SU-DHL-6 (cell line): ENCODE data around the gene CGAS.

ENCODE experiments used
- H2AFZ ChIP-seq: fragments of 200-600 bp; sonication (generic); 2 replicates; pipeline ENCODE4 v1.6.1; 2014; ENCODE audit warnings: low read depth, mild to moderate bottlenecking, moderate library complexity, mixed read lengths, antibody characterized with exemption, low read length; ENCODE audit not compliant: severe bottlenecking
- H3F3A ChIP-seq: fragments of 200-600 bp; shearing (Covaris generic); 2 replicates; pipeline ENCODE4 v1.6.0; 2016; ENCODE audit warnings: antibody characterized with exemption, mild to moderate bottlenecking; ENCODE audit not compliant: insufficient read depth
- H3K27ac ChIP-seq: fragments of 200-600 bp; sonication (generic); 2 replicates; pipeline ENCODE4 v1.5.1; 2016; ENCODE audit warnings: low read depth, mild to moderate bottlenecking, low read length, moderate library complexity, mixed read lengths
- H3K27me3 ChIP-seq: fragments of 200-600 bp; sonication (generic), shearing (Covaris generic); 2 replicates; pipeline ENCODE4 v1.6.0; 2014; ENCODE audit warnings: mild to moderate bottlenecking, low read length
- H3K36me3 ChIP-seq: fragments of 200-600 bp; sonication (generic); 2 replicates; pipeline ENCODE4 v1.6.1; 2014; ENCODE audit warnings: mild to moderate bottlenecking, low read length, mixed read lengths
- H3K4me2 ChIP-seq: fragments of 300-600, 200-600 bp; shearing (Covaris generic), sonication (generic); 2 replicates; pipeline ENCODE4 v1.6.0; 2014; ENCODE audit warnings: low read length, low read depth, mild to moderate bottlenecking; ENCODE audit not compliant: poor library complexity, severe bottlenecking
- H3K4me3 ChIP-seq: fragments of 200-600 bp; sonication (generic); 2 replicates; pipeline ENCODE4 v1.5.1; 2014; ENCODE audit warnings: antibody characterized with exemption, low read length, mild to moderate bottlenecking, mixed read lengths; ENCODE audit not compliant: insufficient read depth, poor library complexity, severe bottlenecking
- H3K79me2 ChIP-seq: fragments of 200-600 bp; sonication (generic); 2 replicates; pipeline ENCODE4 v1.6.1; 2014; ENCODE audit warnings: mild to moderate bottlenecking, low read length, moderate library complexity; ENCODE audit not compliant: insufficient read depth
- H3K9ac ChIP-seq: fragments of 200-600 bp; sonication (generic); 2 replicates; pipeline ENCODE4 v1.7.0; 2014; ENCODE audit warnings: mild to moderate bottlenecking, low read length
- H3K9me2 ChIP-seq: fragments of 200-600 bp; sonication (generic); replicated peaks from 2 replicates; pipeline ENCODE4 v1.6.1; 2014; ENCODE audit warnings: low read length; ENCODE audit not compliant: insufficient read depth
- H3K9me3 ChIP-seq: fragments of 200-600 bp; sonication (generic); 2 replicates; pipeline ENCODE4 v1.6.1; 2014; ENCODE audit warnings: low read length, mixed read lengths; ENCODE audit not compliant: insufficient read depth
- H4K20me1 ChIP-seq: fragments of 200-600 bp; sonication (generic); 2 replicates; pipeline ENCODE4 v1.6.1; 2014; ENCODE audit warnings: low read depth, mild to moderate bottlenecking, antibody characterized with exemption, low read length, moderate library complexity, mixed read lengths
- EZH2phosphoT487 ChIP-seq: fragments of 200-600 bp; sonication (generic), shearing (Covaris generic); conservative IDR thresholded peaks from 2 replicates; pipeline ENCODE4 v1.6.1; 2018; ENCODE audit warnings: mild to moderate bottlenecking, antibody characterized with exemption, low read length, moderate library complexity, mixed read lengths
- TF ChIP-seq, protein P1 (sequence below): fragments of 200-600 bp; sonication (generic); IDR thresholded peaks from one replicate; pipeline ENCODE4 v1.5.1; 2017; ENCODE audit warnings: antibody characterized with exemption, mild to moderate bottlenecking, low read length, moderate library complexity; ENCODE audit not compliant: insufficient read depth, poor library complexity, severe bottlenecking

The CGAS gene

DNA sequence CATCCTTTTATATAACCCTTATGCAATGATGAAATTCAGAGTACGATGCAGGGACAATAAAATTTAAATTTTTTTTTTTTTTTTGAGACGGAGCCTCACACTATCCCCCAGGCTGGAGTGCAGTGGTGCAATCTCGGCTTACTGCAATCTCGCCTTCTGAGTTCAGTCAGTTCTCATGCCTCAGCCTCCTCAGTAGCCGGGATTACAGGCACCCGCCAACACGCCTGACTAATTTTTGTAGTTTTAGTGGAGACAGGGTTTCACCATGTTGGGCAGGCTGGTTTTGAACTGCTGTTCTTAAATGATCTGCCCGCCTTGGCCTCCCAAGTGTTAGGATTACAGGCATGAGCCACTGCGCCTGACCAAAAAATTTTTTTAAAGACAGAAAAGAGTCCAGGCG is 24.6 kb upstream of the CGAS start:
- H3K9me3 ChIP-seq = no peaks in the 10 kb centered on the region
- no peak for TF ChIP-seq EZH2phosphoT487
- TF ChIP-seq, protein P1, sequence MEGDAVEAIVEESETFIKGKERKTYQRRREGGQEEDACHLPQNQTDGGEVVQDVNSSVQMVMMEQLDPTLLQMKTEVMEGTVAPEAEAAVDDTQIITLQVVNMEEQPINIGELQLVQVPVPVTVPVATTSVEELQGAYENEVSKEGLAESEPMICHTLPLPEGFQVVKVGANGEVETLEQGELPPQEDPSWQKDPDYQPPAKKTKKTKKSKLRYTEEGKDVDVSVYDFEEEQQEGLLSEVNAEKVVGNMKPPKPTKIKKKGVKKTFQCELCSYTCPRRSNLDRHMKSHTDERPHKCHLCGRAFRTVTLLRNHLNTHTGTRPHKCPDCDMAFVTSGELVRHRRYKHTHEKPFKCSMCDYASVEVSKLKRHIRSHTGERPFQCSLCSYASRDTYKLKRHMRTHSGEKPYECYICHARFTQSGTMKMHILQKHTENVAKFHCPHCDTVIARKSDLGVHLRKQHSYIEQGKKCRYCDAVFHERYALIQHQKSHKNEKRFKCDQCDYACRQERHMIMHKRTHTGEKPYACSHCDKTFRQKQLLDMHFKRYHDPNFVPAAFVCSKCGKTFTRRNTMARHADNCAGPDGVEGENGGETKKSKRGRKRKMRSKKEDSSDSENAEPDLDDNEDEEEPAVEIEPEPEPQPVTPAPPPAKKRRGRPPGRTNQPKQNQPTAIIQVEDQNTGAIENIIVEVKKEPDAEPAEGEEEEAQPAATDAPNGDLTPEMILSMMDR = no peak
- H3K36me3 ChIP-seq = peaks cover 34% of the 10 kb centered on the region; the same call in 1 of the 2 replicates

DNA sequence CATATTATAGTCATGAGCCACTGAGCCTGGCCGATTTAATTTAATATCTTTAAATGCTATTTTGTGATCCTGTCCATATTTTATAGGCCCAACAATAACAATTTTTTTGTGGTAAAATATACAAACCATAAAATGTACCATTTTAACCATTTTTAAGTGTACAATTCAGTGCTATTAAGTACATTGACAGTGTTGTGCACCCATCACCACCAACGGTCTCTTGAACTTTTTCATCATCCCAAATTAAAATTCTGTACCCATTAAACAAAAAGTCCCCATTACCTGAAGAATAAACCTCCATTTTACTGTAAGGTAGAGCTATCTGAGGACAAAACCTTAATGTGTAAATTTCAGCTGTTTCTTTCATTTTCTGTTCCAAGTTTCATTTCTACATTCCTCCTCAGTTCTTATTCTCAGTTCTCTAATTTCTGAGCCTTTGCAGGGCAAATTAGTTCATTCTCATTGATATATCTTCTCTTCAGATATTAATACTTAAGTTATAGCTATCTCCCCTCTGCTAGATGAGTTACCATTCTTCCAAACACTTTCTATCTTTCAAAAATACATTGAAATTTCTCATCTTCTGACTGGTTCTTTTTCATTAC is 19.7 kb upstream of the CGAS start:
- H4K20me1 ChIP-seq = no peaks in the 10 kb centered on the region
- H3K9me2 ChIP-seq = no peaks in the 10 kb centered on the region
- no peak for TF ChIP-seq EZH2phosphoT487
- TF ChIP-seq, protein P1 = no peak
- H3K36me3 ChIP-seq = peaks cover 26% of the 10 kb centered on the region; the same call in 1 of the 2 replicates
- no peaks in the 10 kb centered on the region for H3K9me3 ChIP-seq
- peak overlapping the region; percentile 44 for H3K4me2 ChIP-seq
- H2AFZ ChIP-seq = no peak overlapping the region
- no peak overlapping the region for H3K4me3 ChIP-seq
- peaks cover 18% of the 10 kb centered on the region for H3F3A ChIP-seq
- H3K27ac ChIP-seq = peak overlapping the region; percentile 70
- H3K27me3 ChIP-seq = no peaks in the 10 kb centered on the region
- no peak overlapping the region for H3K9ac ChIP-seq
- no peaks in the 10 kb centered on the region for H3K79me2 ChIP-seq

More for the DNA sequence above, 24.6 kb upstream of the CGAS start:
- H3K4me3 ChIP-seq = no peak overlapping the region
- no peak overlapping the region for H2AFZ ChIP-seq
- no peaks in the 10 kb centered on the region for H3K27me3 ChIP-seq
- no peak overlapping the region for H3K4me2 ChIP-seq
- H3K9me2 ChIP-seq = no peaks in the 10 kb centered on the region
- H4K20me1 ChIP-seq = no peaks in the 10 kb centered on the region
- H3F3A ChIP-seq = peaks cover 8% of the 10 kb centered on the region
- no peak overlapping the region for H3K27ac ChIP-seq
- H3K79me2 ChIP-seq = no peaks in the 10 kb centered on the region
- H3K9ac ChIP-seq = no peak overlapping the region

DNA sequence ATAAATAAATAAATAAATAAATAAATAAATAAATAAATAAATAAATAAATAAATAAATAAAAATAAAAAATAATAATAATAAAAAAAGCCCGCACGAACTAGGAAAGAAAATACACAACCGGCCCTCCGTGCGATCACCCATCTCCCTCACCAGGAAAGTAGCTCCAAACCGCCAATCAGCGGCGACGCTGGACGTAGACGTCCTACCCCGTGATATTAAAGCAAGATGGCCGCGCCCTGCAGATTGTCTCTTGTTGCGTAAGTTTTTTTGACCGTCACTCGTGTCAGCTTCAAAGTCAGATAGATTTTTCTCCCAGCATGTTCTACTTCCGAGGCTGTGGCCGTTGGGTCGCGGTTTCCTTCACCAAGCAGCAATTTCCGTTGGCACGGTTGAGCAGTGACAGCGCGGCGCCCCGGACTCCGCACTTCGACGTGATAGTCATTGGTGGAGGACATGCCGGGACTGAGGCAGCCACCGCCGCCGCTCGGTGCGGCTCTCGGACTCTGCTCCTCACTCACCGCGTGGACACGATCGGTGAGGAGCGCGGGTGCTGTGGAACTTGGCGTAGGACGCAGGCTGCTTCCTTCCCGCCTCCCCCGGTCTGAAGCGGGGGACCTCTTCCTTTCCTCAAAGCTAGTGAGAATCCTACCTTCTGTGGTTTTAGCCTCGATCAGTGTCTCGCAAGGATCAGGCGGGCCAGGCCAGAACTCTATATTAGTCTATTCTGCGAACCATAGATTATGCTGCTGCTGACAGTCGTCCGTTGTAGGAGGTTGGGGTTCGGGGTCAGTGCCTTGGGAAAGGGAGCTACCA is 9.6 kb upstream of the CGAS start, which contains the start of gene MTO1:
Gene MTO1, plus strand, starts transcription at position 201 of the 814 bp plus-strand sequence. Its CDS starts 118 bp downstream, at position 319.
- peaks cover 41% of the 10 kb centered on the region for H3K79me2 ChIP-seq
- no peaks in the 10 kb centered on the region for H3K27me3 ChIP-seq
- no peaks in the 10 kb centered on the region for H3K9me2 ChIP-seq
- peak within 1 kb of the TSS; percentile 99 for H3K9ac ChIP-seq
- H4K20me1 ChIP-seq = no peaks in the 10 kb centered on the region
- no peaks in the 10 kb centered on the region for H3K9me3 ChIP-seq
- TF ChIP-seq, protein P1 = no peak
- no peak for TF ChIP-seq EZH2phosphoT487
- H3K4me3 ChIP-seq = peak within 1 kb of the TSS; percentile 99
- H3F3A ChIP-seq = peaks cover 8% of the 10 kb centered on the region; the same call in 1 of the 2 replicates
- peak within 1 kb of the TSS; percentile 90 for H2AFZ ChIP-seq
- H3K27ac ChIP-seq = peak within 1 kb of the TSS; percentile 96
- peak within 1 kb of the TSS; percentile 78 for H3K4me2 ChIP-seq
- H3K36me3 ChIP-seq = peaks cover 11% of the 10 kb centered on the region; the same call in 1 of the 2 replicates
